Measurements from ENCODE around the gene LRRC73. TPM values are rescaled to one million over a fixed set of nuclear protein-coding genes. Genes with fewer than 3 reads are reported as not detected.
"Not testable (repeated sequence)": the region's sequence is repeated elsewhere in the genome, so short reads cannot be mapped to it uniquely, and the experiment has no call there.

LRRC73 gene, protein sequence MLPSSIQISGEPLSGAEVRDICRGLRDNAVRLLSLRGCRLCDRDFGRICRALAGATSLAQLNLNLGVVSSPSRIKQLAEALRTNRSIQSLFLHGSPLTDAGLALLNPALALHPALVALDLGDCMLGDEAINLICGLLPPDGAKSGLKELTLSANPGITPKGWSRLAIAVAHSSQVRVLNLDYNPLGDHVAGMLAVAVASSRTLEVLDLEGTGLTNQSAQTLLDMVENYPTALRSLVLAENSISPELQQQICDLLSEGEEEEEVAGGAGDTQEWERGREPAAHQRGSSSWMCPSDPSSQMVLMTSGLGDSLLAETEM
- total RNA-seq: under 1 TPM; 0.12 to 0.48 TPM

DNA sequence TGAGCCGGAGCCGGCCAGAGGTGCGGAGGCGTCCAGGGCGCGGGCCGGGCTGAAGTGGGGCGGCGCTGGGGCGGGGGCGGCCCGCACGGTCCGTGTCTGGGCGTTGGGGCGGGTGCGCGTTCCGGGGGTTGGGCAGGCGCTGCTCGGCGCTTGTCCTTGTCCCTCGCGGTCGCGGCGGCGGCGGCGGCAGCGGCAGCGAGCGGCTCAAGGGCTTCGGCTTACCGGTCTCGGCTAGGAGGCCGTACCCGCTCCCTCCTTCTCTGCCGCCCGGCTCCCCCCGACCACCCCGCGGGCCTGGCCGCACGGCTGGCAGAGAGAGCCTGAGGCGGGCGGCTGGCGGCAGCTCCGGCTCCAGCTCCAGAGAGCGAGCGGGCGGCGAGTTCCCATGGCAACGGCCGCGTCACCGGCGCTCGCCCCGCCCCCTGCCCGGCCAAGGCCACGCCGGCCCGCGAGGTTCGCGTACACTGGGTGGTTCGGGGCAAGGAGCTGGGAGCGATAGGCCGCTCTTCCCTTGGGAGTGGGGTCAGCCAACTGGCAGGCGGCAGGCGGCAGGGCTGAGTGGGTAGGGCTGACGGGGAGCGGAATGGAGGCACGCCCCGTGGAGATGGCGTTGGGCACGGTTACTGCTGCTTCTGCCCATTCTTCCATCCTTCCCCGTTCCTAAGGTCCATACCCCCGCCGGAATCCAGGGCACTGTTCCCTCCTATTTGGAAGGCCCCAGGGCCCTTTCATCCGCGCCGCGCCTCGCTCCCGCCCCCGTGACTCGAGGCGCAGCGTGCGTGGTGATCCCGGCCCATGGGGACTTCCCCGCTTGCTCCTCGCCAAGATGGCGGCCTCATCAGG, at the start of gene LRRC73:
Gene LRRC73, minus strand, starts transcription at position 363 of the 843 bp plus-strand sequence. CDS start 561 bp downstream, outside the sequence.
- Mint-ChIP-seq H3K9me3 (no peaks in the 10 kb centered on the region), H3K27ac (peak within 1 kb of the TSS; percentile 77 to 90), H3K36me3 (peaks cover 5 to 17% of the 10 kb centered on the region in 2 donors)
- DNase-seq (ENCODE audit: low spot score in 2 of 2) (peak; percentile 74 to 82), ATAC-seq (peak; percentile 79 to 82)

DNA sequence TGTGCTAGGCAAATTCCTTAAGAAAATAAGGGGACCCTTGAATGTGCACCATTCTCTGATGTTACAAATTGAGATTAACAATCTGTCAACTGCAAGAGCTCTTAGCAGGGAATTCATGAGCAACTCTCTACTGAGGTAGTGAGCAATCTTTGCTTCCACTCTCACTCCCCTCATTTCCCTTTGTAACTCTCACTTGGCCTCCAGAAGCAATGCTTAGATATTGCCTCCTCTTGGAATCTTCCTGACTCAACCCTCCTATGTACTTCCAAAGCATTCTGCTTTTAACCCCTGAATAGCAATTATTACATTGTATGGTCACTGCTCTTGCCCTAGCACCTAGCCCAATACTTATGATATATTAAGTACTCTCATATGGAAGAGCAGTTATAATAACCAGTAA, 49.2 kb upstream of the LRRC73 start:
- Mint-ChIP-seq H3K36me3 (peaks cover 8 to 18% of the 10 kb centered on the region in 2 donors), H3K27ac (no peak overlapping the region), H3K9me3 (no peaks in the 10 kb centered on the region)
- no peak for ATAC-seq
- no peak for DNase-seq (ENCODE audit: low spot score in 2 of 2)

DNA sequence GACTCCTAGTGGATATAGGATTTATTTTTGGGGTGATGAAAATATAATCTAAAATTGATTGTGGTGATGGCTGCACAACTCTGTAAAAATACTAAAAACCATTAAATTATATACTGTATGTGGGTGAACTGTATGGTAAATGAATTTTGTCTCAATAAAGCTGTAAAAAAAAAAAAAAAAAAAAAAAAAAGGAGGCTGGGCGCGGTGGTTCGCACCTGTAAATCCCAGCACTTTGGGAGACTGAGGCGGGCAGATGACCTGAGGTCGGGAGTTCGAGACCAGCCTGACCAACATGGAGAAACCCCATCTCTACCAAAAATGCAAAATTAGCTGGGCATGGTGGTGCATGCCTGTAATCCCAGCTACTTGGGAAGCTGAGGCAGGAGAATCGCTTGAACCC, 47.5 kb upstream of the LRRC73 start:
- H3K9me3 Mint-ChIP-seq; H3K27ac Mint-ChIP-seq; DNase-seq (ENCODE audit: low spot score in 2 of 2); ATAC-seq: not testable (repeated sequence)
- peaks cover 18 to 20% of the 10 kb centered on the region in 2 donors for H3K36me3 Mint-ChIP-seq

DNA sequence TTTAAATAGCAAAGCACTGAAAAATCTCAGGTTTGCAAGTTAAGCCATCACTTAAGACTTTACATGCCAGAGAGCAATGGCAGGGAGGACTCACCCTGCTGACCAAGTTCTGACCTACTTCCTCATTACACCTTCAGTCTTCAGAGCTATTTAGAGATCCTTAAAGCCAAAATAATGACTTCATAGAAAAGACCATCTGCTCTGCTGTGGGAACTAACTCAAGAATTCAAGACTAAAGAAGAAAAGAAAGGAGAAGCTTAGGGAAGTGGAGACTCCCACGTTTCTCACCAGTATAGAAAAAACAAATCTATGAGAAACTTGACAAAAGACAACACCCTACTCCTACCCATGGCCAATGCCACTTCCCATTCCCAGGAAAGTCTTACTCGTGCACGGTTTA, 37.1 kb upstream of the LRRC73 start:
- Mint-ChIP-seq H3K36me3 (peaks cover 15 to 30% of the 10 kb centered on the region in 2 donors), H3K27ac (peak overlapping the region; percentile 46 to 51), H3K9me3 (no peaks in the 10 kb centered on the region)
- ATAC-seq (no peak), DNase-seq (ENCODE audit: low spot score in 2 of 2) (no peak)

DNA sequence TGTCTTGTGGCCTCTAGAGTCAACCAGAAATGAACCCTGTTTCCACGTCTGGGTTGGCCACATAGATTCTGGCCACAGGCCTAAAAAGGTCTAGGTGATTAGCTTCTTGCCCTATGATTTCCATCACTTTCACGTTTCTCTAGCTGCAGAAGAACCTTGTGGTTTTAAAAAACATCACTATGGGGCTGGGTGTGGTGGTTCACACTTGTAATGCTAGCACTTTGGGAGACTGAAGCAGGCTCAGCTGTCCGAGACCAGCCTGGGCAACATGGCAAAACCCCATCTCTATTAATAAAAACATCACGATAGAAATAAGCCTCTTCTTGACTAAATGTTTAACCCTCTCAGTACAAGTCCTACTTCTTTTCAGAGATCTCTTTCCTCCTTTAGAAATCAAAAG, 34.3 kb upstream of the LRRC73 start:
- no peaks in the 10 kb centered on the region for H3K9me3 Mint-ChIP-seq
- H3K36me3 Mint-ChIP-seq: peaks cover 6 to 30% of the 10 kb centered on the region in 2 donors
- ATAC-seq (no peak), DNase-seq (ENCODE audit: low spot score in 2 of 2) (no peak)
- no peak overlapping the region for H3K27ac Mint-ChIP-seq

DNA sequence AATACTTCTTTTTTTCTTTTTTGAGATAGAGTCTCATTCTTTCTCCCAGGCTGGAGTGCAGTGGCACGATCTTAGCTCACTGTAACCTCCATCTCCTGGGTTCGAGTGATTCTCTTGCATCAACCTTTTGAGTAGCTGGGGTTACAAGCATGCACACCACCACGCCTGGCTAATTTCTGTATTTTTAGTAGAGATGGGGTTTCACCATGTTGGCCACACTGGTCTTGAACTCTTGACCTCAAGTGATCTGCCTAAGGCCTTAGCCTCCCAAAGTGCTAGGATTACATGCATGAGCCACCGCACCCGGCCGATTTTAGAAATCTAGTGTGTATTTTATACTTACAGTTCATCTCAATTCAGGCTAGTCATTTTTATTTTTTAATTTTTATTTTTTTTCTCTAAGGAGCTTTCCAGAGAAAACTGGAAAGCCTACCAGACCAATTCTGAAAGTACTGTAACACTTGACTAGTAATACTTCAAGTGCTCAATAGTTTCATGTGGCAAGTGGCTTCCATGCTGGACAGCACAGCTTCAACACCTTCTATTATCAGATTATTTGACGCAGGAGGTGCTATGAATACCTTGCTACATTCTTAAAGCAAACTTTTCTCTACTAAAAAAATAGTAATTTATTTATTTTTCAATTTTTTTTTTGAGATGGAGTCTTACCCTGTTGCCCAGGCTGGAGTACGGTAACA, 31.8 kb upstream of the LRRC73 start:
- Mint-ChIP-seq H3K27ac (peak overlapping the region in 1 of 2 donors; percentile 48), H3K9me3 (no peaks in the 10 kb centered on the region), H3K36me3 (peaks cover 10 to 26% of the 10 kb centered on the region in 2 donors)
- ATAC-seq (no peak), DNase-seq (ENCODE audit: low spot score in 2 of 2) (no peak)

GRCh38 chr6:43540507-43540906, 30.4 kb upstream of the LRRC73 start:
- Mint-ChIP-seq H3K9me3 (no peaks in the 10 kb centered on the region), H3K36me3 (peaks cover 10 to 12% of the 10 kb centered on the region in 2 donors), H3K27ac (peak overlapping the region in 1 of 2 donors; percentile 48)
- DNase-seq (ENCODE audit: low spot score in 2 of 2): no peak
- no peak for ATAC-seq

DNA sequence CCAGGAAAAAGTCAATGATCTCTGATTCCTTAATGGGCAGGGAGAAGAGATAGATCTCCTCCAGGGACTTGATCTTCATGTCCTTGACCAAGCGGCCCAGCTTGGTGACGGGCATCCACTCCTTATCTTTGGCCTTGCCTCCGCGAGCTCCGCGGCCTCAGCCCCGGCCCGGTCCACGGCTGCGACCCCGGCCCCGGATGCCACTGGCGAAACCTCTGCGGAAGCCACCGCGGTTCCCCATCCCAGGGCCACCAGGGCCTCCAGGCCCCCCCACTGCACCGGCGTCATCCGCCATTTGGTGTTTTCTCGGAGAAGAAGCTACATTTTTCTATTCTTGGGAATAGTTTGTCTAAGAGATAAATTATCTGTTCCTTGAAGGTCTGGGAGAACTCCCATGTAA, 29.3 kb upstream of the LRRC73 start:
- not testable (repeated sequence) for H3K27ac Mint-ChIP-seq; H3K9me3 Mint-ChIP-seq; DNase-seq (ENCODE audit: low spot score in 2 of 2); ATAC-seq
- peaks cover 10 to 12% of the 10 kb centered on the region in 2 donors for H3K36me3 Mint-ChIP-seq

- peaks cover 10 to 12% of the 10 kb centered on the region in 2 donors for H3K36me3 Mint-ChIP-seq
- not testable (repeated sequence) for H3K27ac Mint-ChIP-seq
Observed at GRCh38 chr6:43538986-43539385, 28.8 kb upstream of the LRRC73 start.

DNA sequence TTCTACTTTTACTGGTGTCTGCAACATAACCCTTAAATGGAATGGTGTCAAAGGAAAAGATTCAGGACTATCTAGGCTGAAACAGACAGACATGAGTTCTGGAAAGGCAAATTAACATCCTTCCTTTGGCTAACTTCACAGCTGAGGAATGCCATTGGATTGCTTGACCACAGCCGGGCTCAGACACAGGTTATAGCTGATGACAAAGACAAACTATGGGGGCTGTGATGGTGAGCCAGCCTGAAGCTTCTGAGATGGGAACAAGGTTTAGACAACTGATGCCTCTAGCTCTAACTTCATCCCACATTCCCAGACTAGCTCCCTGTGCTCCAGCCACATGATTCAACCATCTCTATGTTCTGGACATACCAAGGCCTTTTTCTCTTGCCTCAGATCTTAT, 22.1 kb upstream of the LRRC73 start:
- DNase-seq (ENCODE audit: low spot score in 2 of 2): no peak
- peak overlapping the region in 1 of 2 donors; percentile 74 for H3K27ac Mint-ChIP-seq
- no peak for ATAC-seq
- peaks cover 7 to 9% of the 10 kb centered on the region in 2 donors for H3K36me3 Mint-ChIP-seq
- H3K9me3 Mint-ChIP-seq: no peaks in the 10 kb centered on the region

More at GRCh38 chr6:43538986-43539385, 28.8 kb upstream of the LRRC73 start:
- not testable (repeated sequence) for ATAC-seq; DNase-seq (ENCODE audit: low spot score in 2 of 2); H3K9me3 Mint-ChIP-seq

DNA sequence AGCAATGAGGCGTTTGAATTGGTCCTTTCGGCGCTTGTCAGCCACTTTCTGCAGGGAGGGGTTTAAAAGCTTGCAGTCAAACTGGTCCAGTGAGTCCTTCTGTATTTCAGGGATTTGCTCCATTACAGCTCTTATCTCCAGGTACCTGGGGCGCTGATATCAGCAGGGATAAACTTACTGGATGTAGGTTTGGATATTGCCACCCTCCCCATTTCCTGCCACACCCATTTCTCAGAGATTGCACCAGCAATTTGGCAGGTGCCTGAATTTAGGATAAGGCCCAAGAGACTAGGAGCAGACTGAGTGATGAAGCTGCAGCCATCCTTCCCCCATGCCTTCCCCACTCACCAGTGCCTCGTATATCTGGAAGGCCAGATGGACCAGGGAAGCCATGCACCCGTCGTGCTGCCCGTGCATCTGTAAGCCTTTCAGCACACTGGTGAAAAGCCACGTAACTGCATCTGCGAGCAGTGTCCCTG, 14.4 kb upstream of the LRRC73 start:
- Mint-ChIP-seq H3K36me3 (peaks cover 6 to 23% of the 10 kb centered on the region in 2 donors), H3K9me3 (no peaks in the 10 kb centered on the region), H3K27ac (peak overlapping the region in 1 of 2 donors; percentile 81)
- ATAC-seq (no peak), DNase-seq (ENCODE audit: low spot score in 2 of 2) (no peak)

- ATAC-seq: no peak
- H3K9me3 Mint-ChIP-seq: no peaks in the 10 kb centered on the region
- no peak overlapping the region for H3K27ac Mint-ChIP-seq
- DNase-seq (ENCODE audit: low spot score in 2 of 2): no peak
- H3K36me3 Mint-ChIP-seq: peaks cover 6 to 23% of the 10 kb centered on the region in 2 donors
Observed at GRCh38 chr6:43523284-43523683, 13.1 kb upstream of the LRRC73 start.

DNA sequence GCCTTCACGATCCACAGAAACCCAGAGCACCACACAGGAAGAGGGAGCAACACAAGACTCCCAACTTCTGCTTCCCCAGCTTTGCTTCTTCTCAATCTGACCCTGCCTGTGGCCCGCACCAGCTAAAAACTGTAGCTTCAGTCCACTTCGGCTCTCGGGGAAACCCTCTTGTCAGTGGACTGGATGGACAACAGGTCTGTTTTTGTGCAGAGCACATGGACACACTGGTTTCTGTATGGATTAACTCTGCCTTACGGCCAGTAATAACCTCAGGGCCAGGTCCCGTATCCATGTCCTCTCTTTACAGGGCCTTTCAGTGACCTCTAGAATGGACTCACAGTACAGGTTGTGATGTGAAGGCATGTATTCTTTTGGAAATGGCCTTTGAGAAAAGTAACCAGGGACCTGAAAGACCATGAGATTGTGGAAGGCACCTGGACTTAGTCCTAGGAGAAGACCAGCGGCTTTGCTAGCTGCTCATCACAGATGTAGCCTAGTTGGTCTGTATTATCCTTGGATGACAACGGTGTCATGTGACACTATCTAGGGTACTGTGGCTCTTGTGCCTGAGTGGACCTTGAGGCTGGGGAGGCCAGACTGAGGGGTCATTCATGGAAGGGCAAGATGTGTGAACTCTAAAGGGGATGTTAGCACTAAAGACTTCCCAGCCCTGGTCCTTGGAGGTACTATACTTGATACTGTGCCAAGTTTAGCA, 12.6 kb upstream of the LRRC73 start:
- DNase-seq (ENCODE audit: low spot score in 2 of 2): no peak
- ATAC-seq: peak; percentile 3 to 18
- H3K27ac Mint-ChIP-seq: peak overlapping the region in 1 of 2 donors; percentile 70
- peaks cover 3 to 20% of the 10 kb centered on the region in 2 donors for H3K36me3 Mint-ChIP-seq
- H3K9me3 Mint-ChIP-seq: no peaks in the 10 kb centered on the region

- no peaks in the 10 kb centered on the region for H3K9me3 Mint-ChIP-seq
- ATAC-seq: no peak
- H3K36me3 Mint-ChIP-seq: peaks cover 0 to 13% of the 10 kb centered on the region in 2 donors
- H3K27ac Mint-ChIP-seq: no peak overlapping the region
- DNase-seq (ENCODE audit: low spot score in 2 of 2): no peak
Observed at GRCh38 chr6:43521836-43522235, 11.7 kb upstream of the LRRC73 start.

DNA sequence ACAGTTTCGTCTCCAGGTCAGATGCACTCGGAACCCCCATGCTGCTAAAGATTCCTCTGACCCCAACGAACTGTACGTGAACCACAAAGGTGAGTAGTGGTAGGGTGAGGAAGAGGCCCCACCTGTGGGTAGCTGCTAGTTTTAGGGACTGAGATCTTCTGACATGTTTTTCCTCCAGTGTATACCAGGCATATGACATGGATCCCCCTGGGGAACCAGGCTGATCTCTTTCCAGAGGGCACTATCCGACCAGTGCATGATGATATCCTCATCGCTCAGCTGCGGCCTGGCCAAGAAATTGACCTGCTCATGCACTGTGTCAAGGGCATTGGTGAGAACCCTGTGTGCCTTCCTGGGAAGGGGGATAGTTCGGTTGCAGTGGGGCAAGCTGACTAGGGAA, 10.0 kb upstream of the LRRC73 start:
- no peaks in the 10 kb centered on the region for H3K9me3 Mint-ChIP-seq
- H3K36me3 Mint-ChIP-seq: peaks cover 3 to 13% of the 10 kb centered on the region in 2 donors
- no peak for ATAC-seq
- no peak overlapping the region for H3K27ac Mint-ChIP-seq
- DNase-seq (ENCODE audit: low spot score in 2 of 2): no peak

Data from activated naive CD4-positive, alpha-beta T cell treated with anti-CD3 and anti-CD28 coated beads, Interleukin-2, amount 50 U/mL, for 72 hours (primary cell).